Measurements from ENCODE around the gene VSIG10. TPM values are rescaled to one million over a fixed set of nuclear protein-coding genes. Genes with fewer than 3 reads are reported as not detected.

VSIG10 gene
- total RNA-seq, 1 donor from 2014 or later: 33.8 TPM

GRCh38 chr12:118107694-118108093, 3.9 kb upstream of the VSIG10 start:
- H3K4me3 Mint-ChIP-seq (ENCODE audit: low read depth): no peak overlapping the region
- H3K4me1 Mint-ChIP-seq (ENCODE audit: low read depth): peaks cover 12% of the 10 kb centered on the region
- H3K27me3 Mint-ChIP-seq: no peaks in the 10 kb centered on the region
- H3K27ac Mint-ChIP-seq: no peak overlapping the region
- TF ChIP-seq CTCF (IDR thresholded peaks at IDR 0.05; ENCODE audit: unreplicated experiment): no peak
- H3K36me3 Mint-ChIP-seq (ENCODE audit: insufficient read depth): no peaks in the 10 kb centered on the region
- H3K9me3 Mint-ChIP-seq (ENCODE audit: low read depth): no peaks in the 10 kb centered on the region
- no peak for DNase-seq (ENCODE audit: low spot score, unreplicated experiment)

DNA sequence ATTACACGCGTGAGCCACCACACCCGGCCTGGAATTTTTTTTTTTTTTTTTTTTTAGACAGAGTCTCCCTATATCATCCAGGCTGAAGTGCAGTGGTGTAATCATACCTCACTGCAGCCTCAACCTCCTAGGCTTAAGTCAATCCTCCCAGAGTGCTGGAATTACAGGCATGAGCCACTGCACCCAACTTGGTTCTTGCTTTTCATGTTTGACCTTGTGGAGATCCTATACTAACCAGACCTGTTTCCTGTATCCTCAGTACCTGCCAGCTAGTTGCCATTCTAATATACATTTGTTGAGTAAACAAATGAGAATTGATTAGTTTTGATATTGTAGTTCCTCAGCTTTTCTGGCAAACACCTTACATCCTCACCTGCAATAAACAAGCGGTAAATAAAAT, 3.2 kb upstream of the VSIG10 start:
- Mint-ChIP-seq H3K27ac (peak overlapping the region; percentile 78), H3K4me3 (ENCODE audit: low read depth) (no peak overlapping the region), H3K36me3 (ENCODE audit: insufficient read depth) (no peaks in the 10 kb centered on the region), H3K9me3 (ENCODE audit: low read depth) (no peaks in the 10 kb centered on the region), H3K4me1 (ENCODE audit: low read depth) (peaks cover 12% of the 10 kb centered on the region), H3K27me3 (no peaks in the 10 kb centered on the region)
- no peak for DNase-seq (ENCODE audit: low spot score, unreplicated experiment)
- no peak for TF ChIP-seq CTCF (IDR thresholded peaks at IDR 0.05; ENCODE audit: unreplicated experiment)

- no peaks in the 10 kb centered on the region for H3K36me3 Mint-ChIP-seq (ENCODE audit: insufficient read depth)
- no peaks in the 10 kb centered on the region for H3K9me3 Mint-ChIP-seq (ENCODE audit: low read depth)
- H3K27me3 Mint-ChIP-seq: no peaks in the 10 kb centered on the region
Measured at GRCh38 chr12:118103201-118103600, 610 bp downstream of the VSIG10 start.

GRCh38 chr12:118102609-118103008, 1.2 kb downstream of the VSIG10 start:
- no peak for TF ChIP-seq CTCF (IDR thresholded peaks at IDR 0.05; ENCODE audit: unreplicated experiment)
- H3K36me3 Mint-ChIP-seq (ENCODE audit: insufficient read depth): no peaks in the 10 kb centered on the region
- peak overlapping the region; percentile 88 for H3K4me3 Mint-ChIP-seq (ENCODE audit: low read depth)
- peaks cover 16% of the 10 kb centered on the region for H3K4me1 Mint-ChIP-seq (ENCODE audit: low read depth)
- no peaks in the 10 kb centered on the region for H3K27me3 Mint-ChIP-seq
- peak overlapping the region; percentile 90 for H3K27ac Mint-ChIP-seq
- no peak for DNase-seq (ENCODE audit: low spot score, unreplicated experiment)
- no peaks in the 10 kb centered on the region for H3K9me3 Mint-ChIP-seq (ENCODE audit: low read depth)

More at GRCh38 chr12:118103201-118103600, 610 bp downstream of the VSIG10 start:
- peaks cover 16% of the 10 kb centered on the region for H3K4me1 Mint-ChIP-seq (ENCODE audit: low read depth)
- peak overlapping the region; percentile 88 for H3K4me3 Mint-ChIP-seq (ENCODE audit: low read depth)
- peak; percentile 37 for DNase-seq (ENCODE audit: low spot score, unreplicated experiment)
- peak overlapping the region; percentile 90 for H3K27ac Mint-ChIP-seq
- no peak for TF ChIP-seq CTCF (IDR thresholded peaks at IDR 0.05; ENCODE audit: unreplicated experiment)

- Mint-ChIP-seq H3K4me1 (ENCODE audit: low read depth) (peaks cover 14% of the 10 kb centered on the region), H3K9me3 (ENCODE audit: low read depth) (no peaks in the 10 kb centered on the region), H3K36me3 (ENCODE audit: insufficient read depth) (no peaks in the 10 kb centered on the region), H3K27ac (peak overlapping the region; percentile 27), H3K27me3 (no peaks in the 10 kb centered on the region), H3K4me3 (ENCODE audit: low read depth) (peak overlapping the region; percentile 40)
- TF ChIP-seq CTCF (IDR thresholded peaks at IDR 0.05; ENCODE audit: unreplicated experiment): no peak
- no peak for DNase-seq (ENCODE audit: low spot score, unreplicated experiment)
Measured at GRCh38 chr12:118102070-118102469, 1.7 kb downstream of the VSIG10 start.

All from progenitor cell of endocrine pancreas (in vitro differentiated cells).